CD8-positive, alpha-beta memory T cell (primary cell): ENCODE measurements around the gene ADGRB3. TPM values are rescaled to one million over a fixed set of nuclear protein-coding genes. Genes with fewer than 3 reads are reported as not detected.
"Not testable (repeated sequence)": the region's sequence is repeated elsewhere in the genome, so short reads cannot be mapped to it uniquely, and the experiment has no call there.

Experiments
- CTCF ChIA-PET: fragments of 350-600 bp; sonication (Branson Sonifier 250); formaldehyde crosslinking; loops from one replicate; lab custom pipeline; 2021; ENCODE audit warnings: antibody characterized with exemption; lab: Charles Lee
- POLR2A ChIA-PET: fragments of 350-600 bp; sonication (Branson Sonifier 250); formaldehyde crosslinking; loops from one replicate; lab custom pipeline; 2021; ENCODE audit warnings: antibody characterized with exemption; lab: Charles Lee
- DNase-seq, 5 donors: peaks; one replicate each; pipeline versions ENCODE4 v3.0.0 to v3.0.0-alpha.2; 2020 to 2022; ENCODE audit warnings: mixed read lengths in 1 of 5
- H3K27ac ChIP-seq: one replicate; pipeline ENCODE4 v1.7.0; 2013; ENCODE audit warnings: low read depth, mild to moderate bottlenecking, low read length, moderate library complexity
- H3K27me3 ChIP-seq: 2 replicates; pipeline ENCODE4 v1.7.0; 2013; ENCODE audit warnings: low read length, mild to moderate bottlenecking; ENCODE audit not compliant: insufficient read depth, poor library complexity, severe bottlenecking
- H3K36me3 ChIP-seq: 2 replicates; pipeline ENCODE4 v1.7.0; 2013; ENCODE audit warnings: mild to moderate bottlenecking, low read length, moderate library complexity; ENCODE audit not compliant: insufficient read depth
- H3K4me1 ChIP-seq: 2 replicates; pipeline ENCODE4 v1.7.0; 2013; ENCODE audit warnings: mild to moderate bottlenecking, low read length, moderate library complexity; ENCODE audit not compliant: insufficient read depth
- H3K4me3 ChIP-seq: 2 replicates; pipeline ENCODE4 v1.7.0; 2013; ENCODE audit warnings: mild to moderate bottlenecking, low read length
- H3K9me3 ChIP-seq: 2 replicates; pipeline ENCODE4 v1.7.0; 2013; ENCODE audit warnings: mild to moderate bottlenecking, low read length
- H3K27ac Mint-ChIP-seq, 8 donors: one replicate each; pipeline ENCODE4 v1.8.0; 2020 to 2021; ENCODE audit warnings: mixed read lengths in 8 of 8, mild to moderate bottlenecking in 6 of 8, inconsistent platforms in 3 of 8, moderate library complexity in 3 of 8
- H3K27me3 Mint-ChIP-seq, 2 donors: one replicate each; pipeline ENCODE4 v1.8.0; 2020 to 2021; ENCODE audit warnings: mixed read lengths in 2 of 2, mild to moderate bottlenecking in 1 of 2, moderate library complexity in 1 of 2
- H3K36me3 Mint-ChIP-seq, 3 donors: one replicate each; pipeline ENCODE4 v1.8.0; 2020 to 2021; ENCODE audit warnings: mixed read lengths in 3 of 3, inconsistent platforms in 1 of 3, mild to moderate bottlenecking in 1 of 3
- H3K4me1 Mint-ChIP-seq, 3 donors: one replicate each; pipeline ENCODE4 v1.8.0; 2020 to 2021; ENCODE audit warnings: mixed read lengths in 3 of 3, inconsistent platforms in 1 of 3, mild to moderate bottlenecking in 1 of 3
- H3K4me3 Mint-ChIP-seq, 7 donors: one replicate each; pipeline ENCODE4 v1.8.0; 2020 to 2021; ENCODE audit warnings: mixed read lengths in 7 of 7, mild to moderate bottlenecking in 6 of 7, moderate library complexity in 4 of 7, inconsistent platforms in 2 of 7
- H3K9me3 Mint-ChIP-seq, 5 donors: one replicate each; pipeline ENCODE4 v1.8.0; 2020 to 2022; ENCODE audit warnings: mixed read lengths in 5 of 5, mild to moderate bottlenecking in 3 of 5, moderate library complexity in 2 of 5, inconsistent platforms in 1 of 5
- polyA plus RNA-seq: library from polyadenylated mRNA; unstranded; fragments of 300-500 nt; fragmentation: Illumina TruSeq; gene quantifications from one replicate; pipeline ENCODE4 v1.2.3, GENCODE V29; 2021
- total RNA-seq, 2 experiments: library from RNA; stranded (reverse); gene quantifications; one replicate each; pipeline ENCODE4 v1.2.3, GENCODE V29; 2021

Gene ADGRB3
- total and polyA plus RNA-seq, 3 experiments from 2014 or later, result not detected

- CTCF ChIA-PET, H3K9me3 Mint-ChIP-seq, H3K36me3 Mint-ChIP-seq, POLR2A ChIA-PET, DNase-seq, H3K9me3 ChIP-seq, H3K27me3 ChIP-seq, H3K27me3 Mint-ChIP-seq, H3K4me3 ChIP-seq, H3K27ac ChIP-seq, H3K4me1 Mint-ChIP-seq, H3K27ac Mint-ChIP-seq, H3K36me3 ChIP-seq, H3K4me1 ChIP-seq, H3K4me3 Mint-ChIP-seq: not testable (repeated sequence)
Measured at GRCh38 chr6:69432168-69432567, 797.1 kb downstream of the ADGRB3 start.

DNA sequence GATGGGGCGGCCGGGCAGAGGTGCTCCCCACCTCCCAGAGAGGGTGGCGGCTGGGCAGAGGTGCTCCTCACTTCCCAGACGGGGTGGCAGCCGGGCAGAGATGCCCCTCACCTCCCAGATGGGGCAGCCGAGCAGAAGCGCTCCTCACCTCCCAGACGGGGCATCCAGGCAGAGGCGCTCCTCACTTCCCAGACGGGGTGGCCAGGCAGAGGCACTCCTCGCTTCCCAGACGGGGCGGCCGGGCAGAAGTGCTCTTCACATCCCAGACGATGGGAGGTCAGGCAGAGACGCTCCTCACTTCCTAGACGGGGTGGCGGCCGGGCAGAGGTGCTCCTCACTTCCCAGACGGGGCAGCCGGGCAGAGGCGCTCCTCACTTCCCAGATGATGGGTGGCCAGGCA, 798.0 kb downstream of the ADGRB3 start:
- H3K27ac Mint-ChIP-seq, H3K36me3 Mint-ChIP-seq, H3K4me1 Mint-ChIP-seq, DNase-seq, CTCF ChIA-PET, H3K9me3 Mint-ChIP-seq, POLR2A ChIA-PET, H3K4me1 ChIP-seq, H3K27me3 Mint-ChIP-seq, H3K9me3 ChIP-seq, H3K4me3 Mint-ChIP-seq, H3K27ac ChIP-seq, H3K27me3 ChIP-seq, H3K4me3 ChIP-seq, H3K36me3 ChIP-seq: not testable (repeated sequence)

- CTCF ChIA-PET, result no interaction called here
Measured at GRCh38 chr6:69438113-69438512, 803.0 kb downstream of the ADGRB3 start.

More at GRCh38 chr6:69438113-69438512, 803.0 kb downstream of the ADGRB3 start:
- Histone ChIP-seq H3K27me3 (no peaks in the 10 kb centered on the region), H3K4me1 (no peaks in the 10 kb centered on the region), H3K4me3 (no peak overlapping the region), H3K27ac (no peak overlapping the region), H3K9me3 (no peaks in the 10 kb centered on the region), H3K36me3 (no peaks in the 10 kb centered on the region)
- H3K9me3 Mint-ChIP-seq, result peaks cover 0 to 4% (median 0%) of the 10 kb centered on the region in 5 donors
- no peak overlapping the region for H3K4me3 Mint-ChIP-seq
- POLR2A ChIA-PET, result no interaction called here
- no peaks in the 10 kb centered on the region for H3K4me1 Mint-ChIP-seq
- DNase-seq, result no peak
- no peak overlapping the region for H3K27ac Mint-ChIP-seq
- no peaks in the 10 kb centered on the region for H3K27me3 Mint-ChIP-seq
- H3K36me3 Mint-ChIP-seq, result no peaks in the 10 kb centered on the region
